Activated CD8-positive, alpha-beta memory T cell treated with anti-CD3 and anti-CD28 coated beads, Interleukin-2, amount 50 U/mL, for 4 hours (primary cell): ENCODE data around the gene PLCB3.
"Not testable (repeated sequence)": the region's sequence is repeated elsewhere in the genome, so short reads cannot be mapped to it uniquely, and the experiment has no call there.

ENCODE experiments used
- DNase-seq: peaks from one replicate; pipeline ENCODE4 v3.0.0-alpha.2; 2020

PLCB3 gene

GRCh38 chr11:64238076-64238475 is 13.3 kb upstream of the PLCB3 start:
- DNase-seq, result peak; percentile 12

- DNase-seq, result no peak
Measured at GRCh38 chr11:64238999-64239398, 12.3 kb upstream of the PLCB3 start.

- no peak for DNase-seq
Measured at GRCh38 chr11:64239662-64240434, 11.5 kb upstream of the PLCB3 start.

GRCh38 chr11:64240435-64241240 is 10.7 kb upstream of the PLCB3 start, which contains the start of gene FKBP2:
TSS of gene FKBP2 (plus strand) at chr11:64241095. CDS start at chr11:64242388, 1,293 bp downstream.
- peak; percentile 98 for DNase-seq

GRCh38 chr11:64241241-64241490 is 10.2 kb upstream of the PLCB3 start:
- DNase-seq, result no peak

- DNase-seq, result peak; percentile 100
Measured at GRCh38 chr11:64241491-64242374, 9.6 kb upstream of the PLCB3 start.

- DNase-seq, result no peak
Measured at GRCh38 chr11:64243236-64243854, 8.0 kb upstream of the PLCB3 start.

GRCh38 chr11:64244107-64244506 is 7.2 kb upstream of the PLCB3 start:
- DNase-seq, result no peak

- no peak for DNase-seq
Measured at GRCh38 chr11:64244966-64245365, 6.4 kb upstream of the PLCB3 start.

- DNase-seq, result peak; percentile 56
Measured at GRCh38 chr11:64245401-64245796, 5.9 kb upstream of the PLCB3 start.

- DNase-seq, result peak; percentile 87
Measured at GRCh38 chr11:64245797-64246620, 5.3 kb upstream of the PLCB3 start.

- not testable (repeated sequence) for DNase-seq
Measured at GRCh38 chr11:64246621-64246870, 4.8 kb upstream of the PLCB3 start.

GRCh38 chr11:64246871-64247728 is 4.2 kb upstream of the PLCB3 start, which contains the start of gene PPP1R14B:
TSS of gene PPP1R14B (minus strand) at chr11:64246943. CDS start at chr11:64246673, 270 bp downstream.
- DNase-seq, result peak; percentile 82

- DNase-seq, result no peak
Measured at GRCh38 chr11:64247729-64248531, 3.4 kb upstream of the PLCB3 start.

- DNase-seq, result no peak
Measured at GRCh38 chr11:64248578-64248977, 2.8 kb upstream of the PLCB3 start.

GRCh38 chr11:64249038-64249437 is 2.3 kb upstream of the PLCB3 start:
- no peak for DNase-seq

GRCh38 chr11:64249563-64250414 is 1.5 kb upstream of the PLCB3 start:
- DNase-seq, result no peak

GRCh38 chr11:64250415-64251015 is 815 bp upstream of the PLCB3 start:
- DNase-seq, result no peak

GRCh38 chr11:64251753-64252002 is 348 bp downstream of the PLCB3 start:
- DNase-seq, result no peak
